ENCODE data around the gene PPY. TPM values are rescaled to one million over a fixed set of nuclear protein-coding genes. Genes with fewer than 3 reads are reported as not detected.

The PPY gene
- polyA plus RNA-seq, 3 donors = not detected

DNA sequence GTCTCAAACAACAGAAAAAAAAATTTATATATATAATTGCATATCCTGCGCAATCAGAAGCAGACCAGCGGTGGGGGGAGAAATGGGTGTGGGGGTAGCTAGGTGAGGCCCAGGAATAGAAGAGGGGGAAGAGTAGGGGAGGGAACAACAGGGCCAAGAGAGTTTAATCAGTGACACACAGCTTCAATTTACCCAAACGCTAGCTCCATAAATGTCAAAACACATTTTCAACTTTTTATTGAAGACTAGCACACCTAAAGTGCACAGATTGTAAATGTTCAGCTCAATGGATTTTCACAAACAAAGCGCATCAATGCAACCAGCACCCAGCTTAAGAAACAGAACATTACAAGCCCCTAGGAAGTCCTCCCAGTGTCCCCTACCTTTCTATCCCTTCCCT, 37.4 kb upstream of the PPY start:
- H2AFZ ChIP-seq (ENCODE audit: insufficient read depth, low read depth, low read length, poor library complexity, severe bottlenecking) = no peak overlapping the region
- H3K79me2 ChIP-seq (ENCODE audit: insufficient read depth, low read length) = no peaks in the 10 kb centered on the region
- H3K27me3 ChIP-seq (ENCODE audit: control insufficient read depth in 2 of 2, insufficient read depth in 2 of 2, low read length in 2 of 2) = peaks cover 30 to 38% of the 10 kb centered on the region in 2 donors
- Mint-ChIP-seq H3K9me3 (peaks cover 0 to 6% (median 0%) of the 10 kb centered on the region in 7 donors), H3K36me3 (no peaks in the 10 kb centered on the region), H3K4me3 (no peak overlapping the region), H3K27ac (no peak overlapping the region), H3K27me3 (ENCODE audit: low read depth in 3 of 3) (peaks cover 47 to 65% (median 50%) of the 10 kb centered on the region in 3 donors), H3K4me1 (peaks cover 6% of the 10 kb centered on the region)
- no peak overlapping the region for H3K9ac ChIP-seq (ENCODE audit: insufficient read depth, low read length, poor library complexity, severe bottlenecking)
- peaks cover 4 to 9% of the 10 kb centered on the region in 2 donors for H3K4me1 ChIP-seq (ENCODE audit: control insufficient read depth in 1 of 2, insufficient read depth in 2 of 2, low read length in 2 of 2)
- 100% methylated on average over 2 of the region's 4 CpGs for WGBS (ENCODE audit: insufficient coverage)
- no peak overlapping the region for H3K4me3 ChIP-seq (replicated peaks in 1 of 3; ENCODE audit: low read depth in 2 of 3, low read length in 3 of 3)
- DNase-seq = no peak
- H4K20me1 ChIP-seq (ENCODE audit: insufficient read depth, low read length) = no peaks in the 10 kb centered on the region
- H3K27ac ChIP-seq (ENCODE audit: low read depth in 1 of 2, low read length in 2 of 2) = no peak overlapping the region
- intact Hi-C loops (cut with micrococcal nuclease) = no loop called here
- peaks cover 0 to 5% of the 10 kb centered on the region in 2 donors for H3K9me3 ChIP-seq (replicated peaks in 1 of 2; ENCODE audit: control insufficient read depth in 1 of 2, insufficient read depth in 1 of 2, low read length in 2 of 2)
- H3K36me3 ChIP-seq (replicated peaks in 1 of 2; ENCODE audit: control insufficient read depth in 1 of 2, insufficient read depth in 2 of 2, low read length in 2 of 2) = no peaks in the 10 kb centered on the region
- no peak overlapping the region for H3K4me2 ChIP-seq (replicated peaks; ENCODE audit: extremely low read depth, low read length, poor library complexity, severe bottlenecking)
- TF ChIP-seq, protein P1, sequence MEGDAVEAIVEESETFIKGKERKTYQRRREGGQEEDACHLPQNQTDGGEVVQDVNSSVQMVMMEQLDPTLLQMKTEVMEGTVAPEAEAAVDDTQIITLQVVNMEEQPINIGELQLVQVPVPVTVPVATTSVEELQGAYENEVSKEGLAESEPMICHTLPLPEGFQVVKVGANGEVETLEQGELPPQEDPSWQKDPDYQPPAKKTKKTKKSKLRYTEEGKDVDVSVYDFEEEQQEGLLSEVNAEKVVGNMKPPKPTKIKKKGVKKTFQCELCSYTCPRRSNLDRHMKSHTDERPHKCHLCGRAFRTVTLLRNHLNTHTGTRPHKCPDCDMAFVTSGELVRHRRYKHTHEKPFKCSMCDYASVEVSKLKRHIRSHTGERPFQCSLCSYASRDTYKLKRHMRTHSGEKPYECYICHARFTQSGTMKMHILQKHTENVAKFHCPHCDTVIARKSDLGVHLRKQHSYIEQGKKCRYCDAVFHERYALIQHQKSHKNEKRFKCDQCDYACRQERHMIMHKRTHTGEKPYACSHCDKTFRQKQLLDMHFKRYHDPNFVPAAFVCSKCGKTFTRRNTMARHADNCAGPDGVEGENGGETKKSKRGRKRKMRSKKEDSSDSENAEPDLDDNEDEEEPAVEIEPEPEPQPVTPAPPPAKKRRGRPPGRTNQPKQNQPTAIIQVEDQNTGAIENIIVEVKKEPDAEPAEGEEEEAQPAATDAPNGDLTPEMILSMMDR (IDR thresholded peaks at IDR 0.05) = no peak

- Histone ChIP-seq H3K9ac (ENCODE audit: insufficient read depth, low read length, poor library complexity, severe bottlenecking) (no peak overlapping the region), H4K20me1 (ENCODE audit: insufficient read depth, low read length) (no peaks in the 10 kb centered on the region), H3K4me1 (ENCODE audit: control insufficient read depth in 1 of 2, insufficient read depth in 2 of 2, low read length in 2 of 2) (peaks cover 2 to 8% of the 10 kb centered on the region in 2 donors), H3K27me3 (ENCODE audit: control insufficient read depth in 2 of 2, insufficient read depth in 2 of 2, low read length in 2 of 2) (peaks cover 25 to 32% of the 10 kb centered on the region in 2 donors), H2AFZ (ENCODE audit: insufficient read depth, low read depth, low read length, poor library complexity, severe bottlenecking) (no peak overlapping the region), H3K4me3 (replicated peaks in 1 of 3; ENCODE audit: low read depth in 2 of 3, low read length in 3 of 3) (no peak overlapping the region), H3K36me3 (replicated peaks in 1 of 2; ENCODE audit: control insufficient read depth in 1 of 2, insufficient read depth in 2 of 2, low read length in 2 of 2) (no peaks in the 10 kb centered on the region), H3K79me2 (ENCODE audit: insufficient read depth, low read length) (no peaks in the 10 kb centered on the region), H3K9me3 (replicated peaks in 1 of 2; ENCODE audit: control insufficient read depth in 1 of 2, insufficient read depth in 1 of 2, low read length in 2 of 2) (peaks cover 0 to 5% of the 10 kb centered on the region in 2 donors), H3K4me2 (replicated peaks; ENCODE audit: extremely low read depth, low read length, poor library complexity, severe bottlenecking) (no peak overlapping the region), H3K27ac (ENCODE audit: low read depth in 1 of 2, low read length in 2 of 2) (no peak overlapping the region)
- Mint-ChIP-seq H3K36me3 (no peaks in the 10 kb centered on the region), H3K27ac (no peak overlapping the region), H3K9me3 (peaks cover 0 to 6% (median 0%) of the 10 kb centered on the region in 7 donors), H3K27me3 (ENCODE audit: low read depth in 3 of 3) (peaks cover 41 to 61% (median 47%) of the 10 kb centered on the region in 3 donors), H3K4me1 (peaks cover 4% of the 10 kb centered on the region), H3K4me3 (no peak overlapping the region)
- intact Hi-C loops (cut with micrococcal nuclease) = no loop called here
- TF ChIP-seq, protein P1 (IDR thresholded peaks at IDR 0.05) = no peak
- DNase-seq = no peak
- WGBS (ENCODE audit: insufficient coverage) = 80% methylated on average over 5 of the region's 7 CpGs
Observed at GRCh38 chr17:43979011-43979410, 36.7 kb upstream of the PPY start.
